Psoas muscle (tissue), 8 donors: Measurements from ENCODE around the gene GNAQ. TPM values are rescaled to one million over a fixed set of nuclear protein-coding genes. Genes with fewer than 3 reads are reported as not detected.

Experiments used
- ATAC-seq, 4 donors: fragments of 200-7000 bp; cut with Tn5 transposase; one replicate each; pipeline ENCODE4 v1.9.1; 2020; ENCODE audit warnings: moderate library complexity in 3 of 4, mild to moderate bottlenecking in 2 of 4
- DNase-seq, 2 donors: peaks; one replicate each; pipeline ENCODE4 v3.0.0-alpha.2; 2020
- H3K27ac ChIP-seq: fragments of 200-600 bp; one replicate; pipeline ENCODE4 v1.8.0; 2022
- H3K27me3 ChIP-seq, 3 donors: fragments of 200-600 bp in 1 of 3; one replicate each; pipeline versions ENCODE4 v1.6.1 to v1.8.0; 2013 to 2022; ENCODE audit warnings: low read length in 2 of 3, mild to moderate bottlenecking in 2 of 3, moderate library complexity in 1 of 3; ENCODE audit not compliant: insufficient read depth in 3 of 3
- H3K36me3 ChIP-seq, 2 donors: fragments of 200-600 bp in 1 of 2; one replicate each; pipeline versions ENCODE4 v1.6.1 to v1.8.0; 2013 to 2022; ENCODE audit warnings: low read depth in 1 of 2, mild to moderate bottlenecking in 1 of 2, moderate library complexity in 1 of 2; ENCODE audit not compliant: insufficient read depth in 1 of 2
- H3K4me1 ChIP-seq: fragments of 200-600 bp; one replicate; pipeline ENCODE4 v1.8.0; 2022
- H3K4me3 ChIP-seq: fragments of 200-600 bp; one replicate; pipeline ENCODE4 v1.8.0; 2022; ENCODE audit warnings: mild to moderate bottlenecking
- H3K9me3 ChIP-seq: fragments of 200-600 bp; one replicate; pipeline ENCODE4 v1.8.0; 2022
- WGBS, 3 donors: extraction: QIAGEN DNeasy Blood & Tissue Kit; methylation state at CpG; one replicate each; pipeline versions ENCODE4 v1.1.6 to v1.1.7; 2013; 5-methylcytosine and 5-hydroxymethylcytosine counted together
- intact Hi-C, 2 donors: fragments of 100-400 bp; cut with DNase I; formaldehyde crosslinking; loops; one replicate each; pipeline versions ENCODE4 v1.11.0 to v1.14.2; 2022
- polyA plus RNA-seq, 3 donors: library from polyadenylated mRNA; stranded (reverse); fragments of 200-250 nt; gene quantifications; one replicate each; pipeline ENCODE4 v1.2.3, GENCODE V29; 2013
- total RNA-seq, 4 donors: library from RNA; stranded (reverse); fragmentation: NEBNext Ultra II Directional in 2 of 4; extraction: Animal tissue kit (Norgen Biotek cat#: 25700) in 2 of 4; gene quantifications; one replicate each; pipeline versions ENCODE4 v1.2.1 to v1.2.4, GENCODE V29; 2021 to 2023
- TF ChIP-seq, protein P1 (sequence below): fragments of 200-600 bp; IDR thresholded peaks from one replicate; pipeline ENCODE4 v1.8.0; 2022; ENCODE audit warnings: antibody characterized with exemption
- donor health status: healthy with polysubstance abuse.
- donor health status: DM: no; HTN: no; CAD: no; lungs with moderate emphysema.
- donor health status: Bipolar disorder and iron deficiency.
- donor health status: healthy.
- donor health status: DM: yes; HTN: yes; CAD: no.
- donor health status: DM: no; HTN: no; CAD: no.
- donor health status: DM: no; HTN: no; CAD: no.
- donor health status: DM: yes; HTN: yes; CAD: no.

The GNAQ gene
- total and polyA plus RNA-seq, 7 donors = 8.3 to 26.6 (median 23.8) TPM

DNA sequence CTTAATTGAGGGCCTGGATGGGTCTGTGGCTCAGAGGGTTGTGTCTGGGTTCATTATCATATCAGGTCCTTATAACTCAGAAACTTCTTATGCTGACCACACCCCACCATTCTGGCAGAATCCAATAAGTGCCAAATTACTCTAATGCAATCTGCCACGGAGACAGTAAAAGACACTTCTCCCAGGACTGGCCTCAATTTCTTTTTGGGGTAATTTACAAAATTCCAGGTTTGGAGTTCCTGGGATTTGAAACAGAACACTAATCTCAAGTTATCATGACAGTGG, 187.8 kb downstream of the GNAQ start:
- Histone ChIP-seq H3K27ac (no peak overlapping the region), H3K4me1 (peaks cover 23% of the 10 kb centered on the region), H3K4me3 (no peak overlapping the region), H3K36me3 (no peaks in the 10 kb centered on the region), H3K9me3 (no peaks in the 10 kb centered on the region), H3K27me3 (no peaks in the 10 kb centered on the region)
- intact Hi-C loops = loop anchor here (5.0 to 10.0 kb wide), 2 partner anchors 188 to 191 kb away; partner anchors contain the start of gene GNAQ (in 2 of the 2)
- no peak for ATAC-seq
- TF ChIP-seq, protein P1, sequence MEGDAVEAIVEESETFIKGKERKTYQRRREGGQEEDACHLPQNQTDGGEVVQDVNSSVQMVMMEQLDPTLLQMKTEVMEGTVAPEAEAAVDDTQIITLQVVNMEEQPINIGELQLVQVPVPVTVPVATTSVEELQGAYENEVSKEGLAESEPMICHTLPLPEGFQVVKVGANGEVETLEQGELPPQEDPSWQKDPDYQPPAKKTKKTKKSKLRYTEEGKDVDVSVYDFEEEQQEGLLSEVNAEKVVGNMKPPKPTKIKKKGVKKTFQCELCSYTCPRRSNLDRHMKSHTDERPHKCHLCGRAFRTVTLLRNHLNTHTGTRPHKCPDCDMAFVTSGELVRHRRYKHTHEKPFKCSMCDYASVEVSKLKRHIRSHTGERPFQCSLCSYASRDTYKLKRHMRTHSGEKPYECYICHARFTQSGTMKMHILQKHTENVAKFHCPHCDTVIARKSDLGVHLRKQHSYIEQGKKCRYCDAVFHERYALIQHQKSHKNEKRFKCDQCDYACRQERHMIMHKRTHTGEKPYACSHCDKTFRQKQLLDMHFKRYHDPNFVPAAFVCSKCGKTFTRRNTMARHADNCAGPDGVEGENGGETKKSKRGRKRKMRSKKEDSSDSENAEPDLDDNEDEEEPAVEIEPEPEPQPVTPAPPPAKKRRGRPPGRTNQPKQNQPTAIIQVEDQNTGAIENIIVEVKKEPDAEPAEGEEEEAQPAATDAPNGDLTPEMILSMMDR = no peak
- no peak for DNase-seq
- 80 to 93% (median 85%) methylated on average over 1 of the region's 1 CpG for WGBS, 3 donors

DNA sequence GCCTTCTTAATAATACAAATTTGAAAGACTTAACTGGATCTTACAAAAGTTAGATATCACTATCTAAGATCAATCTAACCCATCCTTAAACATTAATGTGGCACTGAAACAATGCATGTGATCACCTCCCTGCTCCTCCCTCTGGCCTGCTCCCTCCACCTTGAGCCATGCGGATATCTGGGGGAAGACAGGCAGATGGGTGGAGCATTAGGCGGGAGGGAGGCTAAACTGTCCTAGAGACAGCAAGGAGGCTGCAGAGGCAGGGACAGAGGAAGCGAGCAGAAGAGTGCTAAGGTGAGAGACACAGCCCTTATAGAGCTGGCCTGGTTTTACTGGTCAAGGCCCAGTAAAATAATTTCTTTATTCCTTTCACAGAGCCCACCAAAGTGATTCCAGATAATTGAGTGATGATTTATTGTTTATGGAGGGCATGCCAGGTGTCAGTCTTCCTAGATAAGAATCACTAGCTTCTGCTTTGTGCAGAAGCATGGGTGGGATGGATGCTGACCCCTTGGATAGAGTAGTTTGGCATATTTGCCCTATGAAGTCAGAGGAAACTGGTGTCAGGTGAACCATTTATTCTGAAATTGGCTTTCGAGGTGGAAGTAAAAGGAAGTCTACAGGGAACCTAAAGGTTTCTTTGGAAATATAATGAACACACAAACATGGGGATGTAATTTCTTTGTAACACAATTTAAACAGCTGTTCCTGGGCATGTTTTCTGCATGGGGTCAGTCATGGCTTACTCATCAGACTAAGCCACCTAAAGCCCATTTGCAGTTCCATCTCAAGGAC, 188.3 kb downstream of the GNAQ start:
- no peak for ATAC-seq

DNA sequence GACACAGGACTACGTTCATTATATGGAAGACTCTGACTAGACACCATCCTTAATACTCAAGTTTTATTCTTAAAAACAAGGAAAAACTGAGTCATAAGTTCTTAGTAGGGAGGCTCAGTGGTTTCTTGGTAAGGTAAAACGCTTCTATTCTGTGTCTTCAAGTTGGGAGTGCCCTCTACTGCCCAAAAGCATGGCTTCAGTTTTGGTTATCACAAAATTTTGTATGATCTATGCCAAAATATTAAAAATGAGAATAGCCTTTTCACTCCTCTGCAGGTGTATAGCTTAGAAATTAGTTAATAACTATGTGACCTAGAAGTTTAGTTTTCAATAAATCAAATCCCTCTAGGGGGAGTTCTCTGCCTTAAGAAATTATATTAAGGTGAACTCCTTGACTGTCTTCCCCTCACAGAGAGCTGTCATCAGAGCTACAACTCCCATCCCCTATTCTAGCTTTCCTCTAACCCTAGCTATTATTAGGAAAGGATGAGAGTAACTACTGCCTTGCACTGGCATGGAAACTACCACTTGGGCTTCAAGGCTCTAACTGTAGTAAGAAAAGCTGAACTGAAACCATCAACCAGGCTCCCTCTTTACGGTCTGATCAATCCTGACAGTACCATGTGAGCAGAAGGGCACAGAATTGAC, 189.7 kb downstream of the GNAQ start:
- no peak for DNase-seq
- Histone ChIP-seq H3K4me1 (peaks cover 14% of the 10 kb centered on the region), H3K9me3 (no peaks in the 10 kb centered on the region), H3K4me3 (no peak overlapping the region), H3K36me3 (no peaks in the 10 kb centered on the region), H3K27ac (no peak overlapping the region), H3K27me3 (no peaks in the 10 kb centered on the region)
- WGBS, 3 donors = 83 to 90% (median 87%) methylated on average over 3 of the region's 3 CpGs
- intact Hi-C loops = loop anchor here (5.0 to 10.0 kb wide), 2 partner anchors 190 to 193 kb away; partner anchors contain the start of gene GNAQ (in 2 of the 2)
- ATAC-seq = peak in 3 of 4 donors; percentile 53 to 73 (median 65)
- TF ChIP-seq, protein P1 = peak; percentile 38

More for the DNA sequence above, 188.3 kb downstream of the GNAQ start:
- H3K4me3 ChIP-seq = no peak overlapping the region
- no peaks in the 10 kb centered on the region for H3K36me3 ChIP-seq
- peaks cover 17% of the 10 kb centered on the region for H3K4me1 ChIP-seq
- DNase-seq = no peak
- 91 to 93% (median 93%) methylated on average over 4 of the region's 4 CpGs for WGBS, 3 donors
- H3K27me3 ChIP-seq = no peaks in the 10 kb centered on the region
- no peak overlapping the region for H3K27ac ChIP-seq
- TF ChIP-seq, protein P1 = no peak
- intact Hi-C loops = loop anchor here (5.0 to 10.0 kb wide), 2 partner anchors 189 to 192 kb away; partner anchors contain the start of gene GNAQ (in 2 of the 2)
- H3K9me3 ChIP-seq = no peaks in the 10 kb centered on the region

DNA sequence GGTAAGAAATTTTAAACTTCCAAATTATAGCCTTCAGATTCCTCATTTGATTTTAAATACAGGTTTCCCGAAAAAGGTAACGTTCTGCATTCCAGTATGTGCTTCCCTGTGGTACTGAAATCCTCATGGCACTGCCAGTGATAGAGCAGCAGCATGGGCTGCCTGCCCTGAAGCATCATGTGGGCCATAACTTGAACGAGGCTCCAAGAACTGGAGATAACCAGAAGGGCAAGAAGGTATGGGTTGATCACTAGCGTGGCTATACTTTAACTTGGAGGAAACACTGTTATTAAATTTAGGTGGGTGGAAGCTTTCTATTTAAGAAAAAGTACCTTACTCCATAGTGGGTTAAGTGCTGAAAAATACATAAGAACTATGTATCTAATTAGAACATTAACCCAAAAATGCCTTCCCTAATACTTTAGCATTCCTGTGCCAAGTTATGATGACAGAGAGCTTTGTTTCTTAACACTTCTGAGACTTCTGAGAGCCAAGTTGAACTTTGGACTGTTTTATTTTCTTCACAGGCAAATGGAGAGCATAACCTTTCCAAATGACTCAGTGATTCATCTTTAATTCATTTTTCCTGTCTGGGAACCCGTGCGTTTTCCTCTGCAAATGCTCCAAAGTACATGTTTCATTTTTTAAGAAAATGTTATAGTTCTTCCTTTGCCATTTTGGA, 192.0 kb downstream of the GNAQ start:
- Histone ChIP-seq H3K9me3 (no peaks in the 10 kb centered on the region), H3K27me3 (no peaks in the 10 kb centered on the region), H3K27ac (no peak overlapping the region), H3K4me1 (peaks cover 14% of the 10 kb centered on the region), H3K36me3 (no peaks in the 10 kb centered on the region), H3K4me3 (no peak overlapping the region)
- DNase-seq = no peak
- intact Hi-C loops = loop anchor here (5.0 to 10.0 kb wide), 2 partner anchors 193 to 195 kb away; partner anchors contain the start of gene GNAQ (in 2 of the 2)
- 47 to 62% (median 50%) methylated on average over 6 of the region's 6 CpGs for WGBS, 3 donors
- TF ChIP-seq, protein P1 = no peak
- ATAC-seq = peak in 2 of 4 donors; percentile 20 to 36
